GM19023 (cell line): ENCODE data around the gene CYCS.

Experiments
- ATAC-seq: cut with Tn5 transposase; IDR thresholded peaks from one replicate; pipeline ENCODE4 v1.9.1; 2021; ENCODE audit warnings: mild to moderate bottlenecking, moderate library complexity; ENCODE audit not compliant: unreplicated experiment

CYCS gene

GRCh38 chr7:25075459-25075858, 49.6 kb downstream of the CYCS start:
- ATAC-seq, result no peak

- ATAC-seq, result no peak
Measured at GRCh38 chr7:25073451-25073850, 51.6 kb downstream of the CYCS start.
